Hepatocyte (in vitro differentiated cells): ENCODE measurements around the gene TAS2R50. TPM values are rescaled to one million over a fixed set of nuclear protein-coding genes. Genes with fewer than 3 reads are reported as not detected.

ENCODE experiments used
- DNase-seq: peaks from one replicate; pipeline ENCODE4 v3.0.0-alpha.2; 2016; ENCODE audit warnings: low spot score
- H2AFZ ChIP-seq: fragments of 200-600 bp; sonication (generic); 2 replicates; pipeline ENCODE4 v1.6.0; 2016; ENCODE audit warnings: antibody characterized with exemption, mild to moderate bottlenecking
- H3K27ac ChIP-seq: fragments of 200-600 bp; sonication (generic); 2 replicates; pipeline ENCODE4 v1.5.1; 2016; ENCODE audit warnings: mild to moderate bottlenecking
- H3K27me3 ChIP-seq: fragments of 200-600 bp; sonication (generic); 2 replicates; pipeline ENCODE4 v1.6.1; 2016
- H3K36me3 ChIP-seq: fragments of 200-600 bp; sonication (generic); replicated peaks from 2 replicates; pipeline ENCODE4 v1.5.1; 2016; ENCODE audit warnings: low read depth; ENCODE audit not compliant: insufficient read depth
- H3K4me1 ChIP-seq: fragments of 200-600 bp; sonication (generic); 2 replicates; pipeline ENCODE4 v1.5.1; 2016; ENCODE audit warnings: mild to moderate bottlenecking, moderate library complexity; ENCODE audit not compliant: insufficient read depth
- H3K4me2 ChIP-seq: fragments of 200-600 bp; sonication (generic); 2 replicates; pipeline ENCODE4 v1.6.0; 2016
- H3K4me3 ChIP-seq: fragments of 200-600 bp; sonication (generic); 2 replicates; pipeline ENCODE4 v1.5.1; 2016; ENCODE audit warnings: mild to moderate bottlenecking
- H3K79me2 ChIP-seq: fragments of 200-600 bp; sonication (generic); 2 replicates; pipeline ENCODE4 v1.6.0; 2017; ENCODE audit warnings: mild to moderate bottlenecking
- H3K9me2 ChIP-seq: fragments of 200-600 bp; sonication (generic); replicated peaks from 2 replicates; pipeline ENCODE4 v1.6.0; 2017; ENCODE audit warnings: mild to moderate bottlenecking; ENCODE audit not compliant: insufficient read depth
- H3K9me3 ChIP-seq: fragments of 200-600 bp; sonication (generic); 2 replicates; pipeline ENCODE4 v1.5.1; 2016; ENCODE audit warnings: low read depth, mild to moderate bottlenecking
- H4K20me1 ChIP-seq: fragments of 200-600 bp; sonication (generic); 2 replicates; pipeline ENCODE4 v1.6.0; 2016; ENCODE audit warnings: mild to moderate bottlenecking; ENCODE audit not compliant: insufficient read depth, poor library complexity, severe bottlenecking
- EZH2 ChIP-seq: fragments of 200-600 bp; sonication (generic); IDR thresholded peaks from 2 replicates; pipeline ENCODE4 v1.6.1; 2016; ENCODE audit warnings: antibody characterized with exemption, mild to moderate bottlenecking, borderline replicate concordance
- EZH2phosphoT487 ChIP-seq: fragments of 200-600 bp; sonication (generic); IDR thresholded peaks from one replicate; pipeline ENCODE4 v1.6.1; 2018; ENCODE audit warnings: antibody characterized with exemption, mild to moderate bottlenecking, low read depth, moderate library complexity; ENCODE audit not compliant: unreplicated experiment, severe bottlenecking
- WGBS: methylation state at CpG from one replicate; pipeline ENCODE4 v1.1.6; 2016; ENCODE audit warnings: low lambda C conversion rate; ENCODE audit errors: missing lambda C conversion rate; 5-methylcytosine and 5-hydroxymethylcytosine counted together
- polyA plus RNA-seq: library from polyadenylated mRNA; unstranded; fragments of >200 nt; fragmentation: Nextera tagmentation; extraction: Ambion mirVana; gene quantifications from 2 replicates; pipeline ENCODE4 v1.2.1, GENCODE V29; 2016
- total RNA-seq: library from RNA; depleted of rRNA; stranded (reverse); fragments of >200 nt; gene quantifications from 2 replicates; pipeline ENCODE4 v1.2.3, GENCODE V29; 2014
- TF ChIP-seq, protein P1 (sequence below): fragments of 200-600 bp; sonication (generic); IDR thresholded peaks from 2 replicates; pipeline ENCODE4 v1.5.1; 2016; ENCODE audit warnings: antibody characterized with exemption, mild to moderate bottlenecking; ENCODE audit not compliant: poor library complexity

TAS2R50 gene
- total and polyA plus RNA-seq, 2 experiments from 2014 or later = 2.0 TPM; not detected in 1

DNA sequence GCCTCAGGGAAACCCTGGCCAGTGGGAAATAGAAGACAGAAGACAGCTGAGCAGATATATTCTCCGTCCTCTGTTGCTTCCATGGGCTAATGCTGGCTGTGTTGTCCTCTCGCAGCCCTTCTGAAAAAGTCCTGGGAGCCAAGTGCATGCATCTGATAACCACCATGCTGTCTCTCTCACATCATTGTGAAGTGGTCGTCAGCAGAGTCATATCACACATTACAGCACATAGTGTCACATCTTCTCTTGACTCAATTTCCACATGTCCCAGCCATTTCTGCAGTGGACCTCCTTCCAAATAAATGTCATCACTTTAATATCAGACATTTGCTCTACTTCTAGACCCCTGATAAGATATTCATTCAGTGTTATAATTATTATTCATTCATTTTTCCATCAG, 7.6 kb upstream of the TAS2R50 start:
- no peaks in the 10 kb centered on the region for H3K4me1 ChIP-seq
- no peak for DNase-seq
- H3K36me3 ChIP-seq = no peaks in the 10 kb centered on the region
- H3K4me3 ChIP-seq = no peak overlapping the region
- H3K27me3 ChIP-seq = no peaks in the 10 kb centered on the region
- H3K79me2 ChIP-seq = no peaks in the 10 kb centered on the region
- H2AFZ ChIP-seq = no peak overlapping the region
- no peaks in the 10 kb centered on the region for H4K20me1 ChIP-seq
- no peak overlapping the region for H3K27ac ChIP-seq
- no peak overlapping the region for H3K4me2 ChIP-seq
- peaks cover 10% of the 10 kb centered on the region for H3K9me3 ChIP-seq
- no peak for TF ChIP-seq EZH2phosphoT487
- no peak for TF ChIP-seq EZH2
- TF ChIP-seq, protein P1, sequence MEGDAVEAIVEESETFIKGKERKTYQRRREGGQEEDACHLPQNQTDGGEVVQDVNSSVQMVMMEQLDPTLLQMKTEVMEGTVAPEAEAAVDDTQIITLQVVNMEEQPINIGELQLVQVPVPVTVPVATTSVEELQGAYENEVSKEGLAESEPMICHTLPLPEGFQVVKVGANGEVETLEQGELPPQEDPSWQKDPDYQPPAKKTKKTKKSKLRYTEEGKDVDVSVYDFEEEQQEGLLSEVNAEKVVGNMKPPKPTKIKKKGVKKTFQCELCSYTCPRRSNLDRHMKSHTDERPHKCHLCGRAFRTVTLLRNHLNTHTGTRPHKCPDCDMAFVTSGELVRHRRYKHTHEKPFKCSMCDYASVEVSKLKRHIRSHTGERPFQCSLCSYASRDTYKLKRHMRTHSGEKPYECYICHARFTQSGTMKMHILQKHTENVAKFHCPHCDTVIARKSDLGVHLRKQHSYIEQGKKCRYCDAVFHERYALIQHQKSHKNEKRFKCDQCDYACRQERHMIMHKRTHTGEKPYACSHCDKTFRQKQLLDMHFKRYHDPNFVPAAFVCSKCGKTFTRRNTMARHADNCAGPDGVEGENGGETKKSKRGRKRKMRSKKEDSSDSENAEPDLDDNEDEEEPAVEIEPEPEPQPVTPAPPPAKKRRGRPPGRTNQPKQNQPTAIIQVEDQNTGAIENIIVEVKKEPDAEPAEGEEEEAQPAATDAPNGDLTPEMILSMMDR = no peak
- no peaks in the 10 kb centered on the region for H3K9me2 ChIP-seq
- 97% methylated on average over 3 of the region's 3 CpGs for WGBS

DNA sequence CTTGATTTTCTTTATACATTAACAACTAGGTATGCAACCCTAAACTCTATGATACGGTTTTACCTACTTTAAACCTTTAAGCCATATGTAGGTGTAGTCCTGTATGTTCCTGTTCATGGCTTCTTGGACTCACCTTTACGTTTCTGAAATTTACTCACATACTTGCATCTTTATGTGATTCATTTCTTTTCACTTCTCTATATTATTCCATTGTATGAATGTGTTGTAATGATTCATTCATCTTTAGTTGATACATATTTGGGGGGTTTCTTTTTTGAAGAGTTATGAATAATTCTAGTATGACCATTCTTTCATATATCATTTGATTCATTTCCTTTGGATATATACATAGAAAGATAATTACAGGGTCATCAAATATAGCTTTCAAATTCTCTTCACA, 2.4 kb upstream of the TAS2R50 start:
- Histone ChIP-seq H3K36me3 (no peaks in the 10 kb centered on the region), H3K9me3 (peaks cover 10% of the 10 kb centered on the region), H2AFZ (no peak overlapping the region), H3K4me2 (no peak overlapping the region), H3K27ac (no peak overlapping the region), H3K79me2 (no peaks in the 10 kb centered on the region), H3K27me3 (no peaks in the 10 kb centered on the region), H3K4me3 (no peak overlapping the region), H3K4me1 (no peaks in the 10 kb centered on the region), H3K9me2 (no peaks in the 10 kb centered on the region), H4K20me1 (no peaks in the 10 kb centered on the region)
- WGBS = 96% methylated on average over 2 of the region's 2 CpGs
- no peak for DNase-seq
- TF ChIP-seq EZH2 (no peak), EZH2phosphoT487 (no peak)
- TF ChIP-seq, protein P1 = no peak

DNA sequence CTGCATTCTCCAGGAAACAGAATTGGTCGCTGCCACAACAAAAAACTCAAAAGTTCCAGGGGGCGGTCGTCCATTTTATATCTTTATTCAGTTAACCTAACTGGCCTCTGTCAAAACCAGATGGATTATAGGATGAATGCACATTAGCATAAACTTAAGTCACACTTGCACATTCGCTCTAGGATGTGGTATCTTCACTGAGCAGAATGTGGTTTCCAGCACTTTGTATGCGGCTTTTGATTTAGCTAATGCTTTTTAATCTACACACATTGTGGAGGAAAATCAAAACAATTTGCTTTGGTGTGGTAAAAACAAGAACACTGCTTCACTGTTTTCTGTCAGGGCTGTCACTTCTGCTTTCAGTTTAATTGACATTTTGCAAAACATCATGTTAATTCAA, 4.5 kb downstream of the TAS2R50 start:
- Histone ChIP-seq H3K27ac (no peak overlapping the region), H3K4me1 (no peaks in the 10 kb centered on the region), H3K4me2 (no peak overlapping the region), H2AFZ (no peak overlapping the region), H3K36me3 (no peaks in the 10 kb centered on the region), H3K79me2 (peaks cover 11% of the 10 kb centered on the region), H3K9me3 (no peaks in the 10 kb centered on the region), H3K4me3 (no peak overlapping the region), H4K20me1 (no peaks in the 10 kb centered on the region), H3K27me3 (no peaks in the 10 kb centered on the region), H3K9me2 (no peaks in the 10 kb centered on the region)
- WGBS = 95% methylated on average over 5 of the region's 5 CpGs
- DNase-seq = no peak
- TF ChIP-seq, protein P1 = no peak
- no peak for TF ChIP-seq EZH2

DNA sequence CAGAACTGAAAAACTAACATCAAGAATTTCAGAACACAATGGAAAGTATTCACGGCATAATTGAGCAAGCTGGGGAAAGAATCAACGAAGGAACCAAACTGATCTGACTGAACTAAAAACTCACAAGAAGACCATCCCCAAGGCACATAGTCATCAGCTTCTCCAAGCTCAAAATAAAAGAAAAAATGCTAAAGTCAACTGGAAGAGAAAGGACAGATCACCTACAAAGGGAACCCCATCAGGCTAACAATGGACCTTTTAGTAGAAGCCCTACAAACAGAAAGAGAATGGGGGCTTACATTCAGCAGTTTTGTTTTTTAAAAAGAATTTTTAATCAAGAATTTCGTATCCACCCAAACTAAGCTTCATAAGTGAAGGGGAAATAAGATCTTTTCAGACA, 11.7 kb downstream of the TAS2R50 start:
- no peak for DNase-seq

More for the DNA sequence above, 11.7 kb downstream of the TAS2R50 start:
- no peak overlapping the region for H2AFZ ChIP-seq
- no peaks in the 10 kb centered on the region for H4K20me1 ChIP-seq
- H3K9me2 ChIP-seq = no peaks in the 10 kb centered on the region
- H3K27ac ChIP-seq = no peak overlapping the region
- H3K4me2 ChIP-seq = no peak overlapping the region
- H3K4me3 ChIP-seq = no peak overlapping the region
- TF ChIP-seq EZH2phosphoT487 = no peak
- TF ChIP-seq EZH2 = no peak
- TF ChIP-seq, protein P1 = no peak
- H3K79me2 ChIP-seq = peaks cover 21% of the 10 kb centered on the region
- H3K4me1 ChIP-seq = no peaks in the 10 kb centered on the region
- no peaks in the 10 kb centered on the region for H3K27me3 ChIP-seq
- H3K36me3 ChIP-seq = no peaks in the 10 kb centered on the region
- H3K9me3 ChIP-seq = no peaks in the 10 kb centered on the region
- 83% methylated on average over 3 of the region's 3 CpGs for WGBS
